ENCODE results near the gene CLEC20A.
A peak's percentile ranks its signal among the peaks of the same experiment; 100 is the strongest.
"Not testable (repeated sequence)": the region's sequence is repeated elsewhere in the genome, so short reads cannot be mapped to it uniquely, and the experiment has no call there.

The CLEC20A gene

GRCh38 chr1:178528953-178529335 lies 32.2 kb upstream of the CLEC20A start:
- no peak for DNase-seq

GRCh38 chr1:178528228-178528952 lies 31.6 kb upstream of the CLEC20A start:
- no peak for DNase-seq

GRCh38 chr1:178527117-178527516 lies 30.4 kb upstream of the CLEC20A start:
- no peak for DNase-seq

GRCh38 chr1:178521241-178521640 lies 24.5 kb upstream of the CLEC20A start:
- no peak for DNase-seq

GRCh38 chr1:178520803-178521202 lies 24.0 kb upstream of the CLEC20A start:
- no peak for DNase-seq

- DNase-seq, result no peak
Measured at GRCh38 chr1:178518894-178519293, 22.1 kb upstream of the CLEC20A start.

- DNase-seq, result no peak
Measured at GRCh38 chr1:178516110-178516509, 19.3 kb upstream of the CLEC20A start.

- no peak for DNase-seq
Measured at GRCh38 chr1:178513278-178513983, 16.7 kb upstream of the CLEC20A start.

GRCh38 chr1:178512566-178513277 lies 16.0 kb upstream of the CLEC20A start, which contains the start of gene TEX35:
TEX35 (plus strand) TSS chr1:178513109; CDS start chr1:178513189, 80 bp downstream.
- DNase-seq, result no peak

- no peak for DNase-seq
Measured at GRCh38 chr1:178510155-178510554, 13.4 kb upstream of the CLEC20A start.

GRCh38 chr1:178509414-178510007 lies 12.7 kb upstream of the CLEC20A start:
- DNase-seq, result no peak

- DNase-seq, result no peak
Measured at GRCh38 chr1:178506669-178507068, 9.9 kb upstream of the CLEC20A start.

- no peak for DNase-seq
Measured at GRCh38 chr1:178506177-178506576, 9.4 kb upstream of the CLEC20A start.

- DNase-seq, result no peak
Measured at GRCh38 chr1:178504286-178504685, 7.5 kb upstream of the CLEC20A start.

- no peak for DNase-seq
Measured at GRCh38 chr1:178503849-178504248, 7.1 kb upstream of the CLEC20A start.

- not testable (repeated sequence) for DNase-seq
Measured at GRCh38 chr1:178503316-178503715, 6.6 kb upstream of the CLEC20A start.

GRCh38 chr1:178502856-178503255 lies 6.1 kb upstream of the CLEC20A start:
- no peak for DNase-seq

- no peak for DNase-seq
Measured at GRCh38 chr1:178502330-178502714, 5.6 kb upstream of the CLEC20A start.

- peak; percentile 30 for DNase-seq
Measured at GRCh38 chr1:178501705-178502329, 5.1 kb upstream of the CLEC20A start.

- DNase-seq, result no peak
Measured at GRCh38 chr1:178500936-178501554, 4.3 kb upstream of the CLEC20A start.

GRCh38 chr1:178500091-178500770 lies 3.5 kb upstream of the CLEC20A start:
- no peak for DNase-seq
